Measurements from ENCODE around the gene UBE3C.
A peak's percentile ranks its signal among the peaks of the same experiment; 100 is the strongest.
"Not testable (repeated sequence)": the region's sequence is repeated elsewhere in the genome, so short reads cannot be mapped to it uniquely, and the experiment has no call there.

Gene UBE3C

DNA sequence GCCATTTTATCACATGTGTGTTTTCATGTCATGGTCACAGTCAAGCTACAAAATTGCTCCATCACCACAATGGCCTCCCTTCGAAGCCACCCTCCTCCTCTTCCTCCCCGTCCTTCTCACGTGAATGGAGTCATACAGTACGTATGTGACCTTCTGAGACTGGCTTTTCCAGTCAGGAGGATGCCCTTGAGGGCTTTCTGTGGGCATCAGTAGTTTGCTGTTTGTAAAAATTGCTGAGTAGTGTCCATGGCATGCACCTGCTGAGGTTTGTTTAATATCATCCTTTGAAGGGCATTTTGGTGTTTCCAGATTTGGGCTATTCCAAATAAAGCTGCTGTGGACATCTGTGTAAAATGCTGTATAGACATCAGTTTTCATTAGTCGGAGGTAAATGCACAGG lies 5.9 kb upstream of the UBE3C start:
- DNase-seq = no peak

DNA sequence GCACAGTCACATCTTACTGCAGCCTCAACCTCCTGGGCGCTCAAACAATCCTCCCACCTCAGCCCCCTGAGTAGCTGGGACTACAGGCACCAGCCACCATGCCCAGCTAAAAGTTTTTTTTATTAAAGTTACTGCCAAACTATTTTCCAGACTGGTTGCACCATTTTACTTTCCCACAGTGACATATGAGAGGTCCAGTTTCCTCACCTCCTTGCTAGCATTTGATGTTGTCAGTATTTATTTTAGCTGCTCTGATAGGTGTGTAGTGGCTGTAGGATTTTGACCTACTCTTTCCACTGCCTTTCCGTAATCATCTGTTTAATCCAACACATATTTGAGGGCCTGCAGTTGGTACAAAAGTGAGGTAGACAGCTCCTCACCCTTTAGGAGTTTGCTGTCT lies 5.4 kb upstream of the UBE3C start:
- no peak for DNase-seq

DNA sequence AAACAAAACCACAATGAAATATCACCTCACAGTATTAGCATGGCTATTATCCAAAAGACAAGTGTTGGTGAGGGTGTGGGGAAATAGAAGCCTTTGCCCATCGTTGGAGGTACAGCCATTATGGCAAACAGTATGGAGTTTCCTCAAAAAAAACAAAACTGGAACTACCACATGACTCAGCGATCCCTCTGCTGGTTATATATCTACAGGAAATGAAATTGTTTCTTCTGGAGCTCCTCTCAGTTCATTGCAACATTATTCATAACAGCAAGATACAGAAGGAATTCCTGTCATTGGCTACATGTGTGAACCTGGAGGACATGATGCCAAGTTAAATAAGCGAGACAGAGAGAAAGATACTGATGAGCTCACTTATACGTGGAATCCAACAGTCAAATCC lies 2.4 kb upstream of the UBE3C start:
- no peak for DNase-seq

DNA sequence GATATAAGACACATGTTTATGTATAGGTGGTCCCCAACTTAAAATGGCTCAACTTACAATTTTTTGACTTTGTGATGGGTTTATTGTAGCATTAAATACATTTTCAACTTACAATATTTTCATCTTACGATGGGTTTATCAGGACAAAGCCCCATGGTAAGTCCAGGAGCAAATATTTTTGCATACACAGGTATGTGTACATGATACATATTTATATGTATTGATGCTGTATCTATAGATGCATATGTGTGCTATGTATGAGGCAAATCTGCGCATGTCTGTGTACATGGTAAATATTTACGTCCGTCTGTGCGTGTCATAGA lies 664 bp upstream of the UBE3C start:
- DNase-seq = no peak

DNA sequence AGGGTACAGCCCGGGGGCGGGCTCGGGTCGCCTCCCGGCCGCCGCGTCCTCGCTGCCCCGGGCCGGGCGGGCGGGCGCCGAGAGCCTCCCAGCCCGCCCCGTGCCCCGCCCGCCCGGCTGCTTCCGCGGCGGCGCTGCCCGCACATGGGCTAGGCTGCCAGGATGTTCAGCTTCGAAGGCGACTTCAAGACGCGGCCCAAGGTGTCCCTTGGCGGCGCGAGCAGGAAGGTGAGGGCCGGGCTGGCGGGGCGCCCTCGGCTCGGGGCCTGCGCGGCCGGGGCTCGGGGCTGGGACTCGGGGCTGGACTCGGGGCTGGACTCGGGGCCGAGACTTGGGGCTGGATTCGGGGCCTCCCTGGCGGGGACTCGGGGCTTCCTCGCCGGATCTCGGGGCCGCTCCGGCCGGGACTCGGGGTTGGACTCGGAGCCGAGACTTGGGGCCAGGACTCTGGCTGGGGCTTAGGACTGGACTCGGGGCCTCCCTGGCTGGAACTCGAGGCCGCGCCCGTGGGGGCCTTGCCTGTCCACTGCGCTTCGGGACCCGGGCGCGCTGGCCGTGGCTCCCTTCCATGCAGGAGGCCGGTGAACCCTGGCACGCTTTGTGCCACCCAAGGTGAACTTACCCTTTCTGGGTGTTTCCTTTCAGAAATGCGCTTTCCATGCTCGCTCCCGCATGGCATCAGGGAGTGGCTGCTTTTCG lies 534 bp downstream of the UBE3C start:
- peak; percentile 72 for DNase-seq

DNA sequence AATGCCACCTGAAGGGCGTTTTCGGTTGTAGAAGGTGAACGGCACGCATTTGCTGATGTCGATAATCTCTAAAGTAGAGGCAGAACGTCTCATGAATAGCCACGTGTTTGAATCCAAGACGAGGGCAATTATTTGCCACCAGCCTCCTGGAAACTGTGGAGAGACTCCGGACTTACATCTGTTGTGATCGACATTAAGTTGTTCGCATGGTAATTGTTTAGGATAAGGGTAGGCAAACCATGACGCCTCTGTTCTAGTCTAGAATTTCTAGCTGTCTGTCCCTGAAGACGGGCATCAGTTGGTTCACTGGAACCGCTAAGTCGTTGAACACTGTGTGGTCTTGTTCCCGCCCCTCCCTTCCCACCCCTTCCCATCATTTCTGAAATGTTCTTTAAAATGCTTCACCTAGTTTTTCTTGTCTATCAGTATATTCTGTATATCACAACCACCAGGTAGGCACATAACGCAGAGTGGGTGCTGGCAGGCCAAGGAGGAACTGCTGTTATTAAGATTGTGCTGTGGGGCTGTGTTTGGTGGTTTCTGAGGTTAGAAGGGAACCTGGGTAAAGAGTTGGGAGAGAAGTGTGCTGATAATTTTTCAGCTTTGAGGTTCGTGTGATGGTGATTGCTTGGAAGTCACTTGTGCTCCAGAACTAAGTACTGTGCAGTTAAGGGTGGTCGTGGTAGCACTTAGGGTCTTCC lies 1.2 kb downstream of the UBE3C start:
- peak; percentile 23 for DNase-seq

DNA sequence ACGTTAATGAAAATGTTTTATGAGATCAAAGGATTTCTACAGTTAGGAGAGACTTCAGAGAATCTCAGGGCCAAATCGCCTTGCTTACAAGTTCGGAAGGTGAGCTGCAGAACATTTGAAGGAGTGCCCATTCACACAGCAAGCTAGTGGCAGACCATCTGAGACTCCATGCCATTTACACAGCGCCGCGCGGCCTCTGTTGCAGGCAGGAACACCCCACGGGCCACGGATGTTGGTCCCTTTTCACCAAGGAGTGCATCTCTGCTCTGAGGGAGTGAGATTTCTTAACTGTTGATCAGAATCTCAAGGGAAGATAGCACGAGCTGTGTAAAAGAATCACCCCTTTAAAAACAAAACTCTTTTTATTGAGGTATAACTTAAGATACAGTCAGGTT lies 1.8 kb downstream of the UBE3C start:
- no peak for DNase-seq

DNA sequence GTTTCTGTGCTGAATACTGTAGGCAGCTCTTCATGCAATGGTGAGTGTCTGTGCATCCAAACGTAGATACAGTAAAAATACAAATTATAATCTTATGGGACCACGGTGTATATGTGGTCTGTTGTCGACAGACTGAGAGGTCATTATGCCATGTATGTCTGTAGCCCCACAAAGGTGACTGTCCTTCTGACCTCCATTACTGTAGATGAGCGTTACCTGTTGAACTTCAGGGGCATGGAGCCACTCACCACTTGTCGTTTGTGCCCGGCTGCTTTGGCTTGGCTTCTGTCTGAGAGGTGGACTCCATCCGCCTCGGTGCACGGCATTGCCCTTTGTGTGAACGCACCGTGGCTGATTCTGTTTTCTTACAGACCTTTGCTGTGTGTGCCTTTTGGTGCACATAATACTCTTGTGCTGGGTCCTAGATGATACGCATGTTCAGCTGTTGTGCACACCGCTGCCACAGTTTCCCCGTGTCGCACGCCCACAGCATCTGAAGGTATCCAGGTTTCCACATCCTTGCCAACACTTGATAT lies 2.9 kb downstream of the UBE3C start:
- no peak for DNase-seq

DNA sequence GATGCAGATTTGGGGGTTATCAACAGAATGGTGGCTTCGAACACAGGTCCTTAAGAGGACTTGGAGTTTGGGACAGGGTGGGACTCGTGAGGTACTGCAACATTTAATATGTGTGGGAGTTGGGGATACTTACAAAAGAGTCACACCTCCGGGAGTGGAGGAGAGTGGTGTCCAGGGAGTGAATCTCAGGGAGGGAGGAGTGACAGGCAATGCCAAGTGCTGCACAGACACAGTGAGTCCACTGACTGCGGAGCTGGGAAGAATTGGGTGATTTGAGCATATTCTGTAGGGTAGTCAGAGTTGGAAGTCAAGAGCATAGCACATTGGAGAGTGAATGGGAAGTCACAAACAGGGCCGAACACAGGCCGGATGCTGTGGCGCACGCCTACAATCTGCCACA lies 5.1 kb downstream of the UBE3C start:
- DNase-seq = no peak

DNA sequence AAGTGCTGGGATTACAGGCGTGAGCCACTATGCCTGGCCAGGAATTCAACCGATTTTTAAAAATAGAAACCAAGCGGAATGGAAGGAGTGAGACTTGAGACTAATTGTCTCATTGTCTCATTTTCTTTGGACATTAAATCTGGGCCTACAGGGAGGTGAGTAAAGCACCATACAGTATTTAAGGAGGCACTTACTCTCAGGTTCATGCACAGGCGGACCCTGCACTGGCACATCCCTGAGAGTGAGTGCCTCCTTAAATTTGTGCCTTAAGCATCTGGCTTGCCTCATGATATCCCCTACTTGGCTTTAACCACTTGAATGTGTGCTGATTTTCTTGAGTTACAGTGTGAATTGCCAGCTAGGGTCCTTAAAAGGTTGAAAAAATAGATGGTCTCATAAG lies 10.6 kb downstream of the UBE3C start:
- no peak for DNase-seq

DNA sequence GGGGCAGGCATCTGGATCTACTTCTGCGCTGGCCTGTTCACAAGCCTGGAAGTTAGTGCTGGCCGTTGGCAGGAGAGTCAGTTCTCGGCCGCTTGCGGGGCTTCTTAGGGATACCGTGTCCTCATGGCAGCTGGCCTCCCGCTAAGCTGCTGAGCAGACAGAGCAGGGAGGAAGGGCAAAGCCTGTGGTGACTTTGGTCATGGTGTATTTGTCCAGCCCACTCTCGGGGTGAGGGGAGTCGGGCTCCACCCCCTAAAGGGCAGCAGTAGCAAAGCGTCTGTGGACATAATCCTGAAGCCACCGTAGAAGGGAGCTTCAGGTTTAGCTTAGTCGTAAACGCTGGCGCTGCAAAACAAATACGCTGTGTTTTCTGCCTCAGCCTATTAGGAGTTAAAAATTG lies 12.2 kb downstream of the UBE3C start:
- no peak for DNase-seq

DNA sequence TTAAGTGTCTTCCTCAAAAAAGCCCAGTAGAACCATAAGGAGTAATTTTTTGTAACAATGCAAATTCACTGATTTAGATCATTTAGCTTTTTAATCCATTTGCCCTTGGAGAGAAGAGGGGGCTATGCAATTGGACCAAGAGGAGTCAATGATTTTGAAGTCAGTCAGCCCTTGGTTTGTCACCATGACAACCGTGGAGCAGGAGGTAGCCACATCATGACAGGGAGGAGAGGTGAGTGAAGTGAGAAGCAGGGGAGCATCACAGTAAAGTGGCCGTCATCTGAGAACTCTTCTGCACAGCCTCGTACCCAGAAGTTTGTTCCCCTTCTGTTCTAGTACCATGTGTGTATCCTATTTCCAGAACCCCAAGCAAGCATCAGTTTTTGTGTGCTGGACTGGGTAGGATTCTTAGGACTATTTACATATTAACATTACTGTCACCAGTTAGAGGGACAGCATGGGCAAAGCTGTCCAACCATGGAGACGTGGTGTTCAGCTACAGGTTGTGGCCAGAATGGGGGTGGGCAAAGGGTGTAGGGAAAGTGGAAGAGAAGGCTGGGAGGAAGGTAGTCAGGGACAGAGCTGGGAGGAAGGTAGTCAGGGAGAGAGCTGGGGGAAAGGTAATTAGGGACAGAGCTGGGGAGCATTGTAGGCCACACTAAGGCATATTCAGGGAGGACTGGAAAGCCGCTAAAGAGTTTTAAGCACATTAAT lies 13.1 kb downstream of the UBE3C start:
- no peak for DNase-seq

DNA sequence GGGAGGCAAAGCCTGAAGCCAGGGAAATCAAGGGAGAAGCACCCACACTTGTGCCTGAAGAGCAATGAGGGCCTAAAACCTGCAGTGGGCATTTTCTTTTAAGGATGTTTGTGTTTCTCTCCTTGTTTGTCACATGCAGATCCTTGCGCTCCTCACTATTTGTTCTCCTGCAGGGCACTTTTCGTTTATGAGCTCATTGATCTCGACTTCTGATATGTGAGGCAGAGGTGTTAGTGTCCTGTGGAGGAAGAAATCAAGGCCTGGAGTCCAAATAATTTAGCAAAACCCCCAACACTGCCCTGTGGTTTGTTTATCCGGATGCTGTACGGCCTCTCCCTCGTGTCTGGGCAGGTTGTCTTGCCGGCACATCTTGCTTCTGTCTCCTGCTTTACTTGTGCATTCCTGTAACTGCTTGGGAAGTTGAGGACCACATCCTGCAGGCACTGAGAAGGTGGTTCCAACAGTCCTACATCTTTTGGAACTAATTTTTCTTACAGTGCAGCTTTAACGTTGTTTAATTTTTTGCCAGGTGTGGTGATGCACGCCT lies 13.7 kb downstream of the UBE3C start:
- no peak for DNase-seq

DNA sequence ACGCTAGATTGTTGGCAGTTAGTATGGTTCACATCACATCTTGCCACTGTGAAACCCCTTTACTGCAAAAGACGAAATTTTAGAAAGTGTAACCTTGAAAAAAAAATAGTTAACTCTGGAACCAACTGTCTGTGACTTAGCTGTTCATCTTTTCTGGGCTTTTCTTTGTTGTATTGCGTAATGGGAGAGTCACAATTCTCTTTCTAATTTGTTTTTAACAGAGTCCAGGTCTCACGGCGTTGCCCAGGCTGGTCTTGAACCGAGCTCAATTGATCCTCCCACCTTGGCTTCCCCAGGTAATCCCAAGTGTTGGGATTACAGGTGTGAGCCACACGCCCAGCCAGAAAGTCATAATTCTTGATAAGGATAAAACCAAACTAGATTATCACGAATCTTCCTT lies 14.5 kb downstream of the UBE3C start:
- DNase-seq = no peak

DNA sequence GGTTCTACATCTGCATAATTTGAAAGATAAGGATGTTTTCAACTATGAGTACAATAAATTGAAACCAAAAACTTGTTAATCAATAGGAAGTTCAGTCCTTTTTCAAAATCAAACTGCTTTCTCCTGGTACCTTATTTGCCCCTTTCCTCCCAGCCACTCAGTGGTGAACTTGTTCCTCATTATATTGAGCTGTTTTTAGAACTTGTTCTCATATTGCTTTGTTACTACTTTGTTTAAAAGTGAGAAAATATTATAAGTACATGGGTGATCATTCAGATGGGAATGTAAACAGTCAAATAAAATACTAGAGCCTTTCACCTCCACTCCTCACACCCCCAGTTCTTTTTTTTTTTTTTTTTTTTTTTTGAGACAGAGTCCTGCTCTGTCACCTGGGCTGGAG lies 17.2 kb downstream of the UBE3C start:
- DNase-seq = no peak

DNA sequence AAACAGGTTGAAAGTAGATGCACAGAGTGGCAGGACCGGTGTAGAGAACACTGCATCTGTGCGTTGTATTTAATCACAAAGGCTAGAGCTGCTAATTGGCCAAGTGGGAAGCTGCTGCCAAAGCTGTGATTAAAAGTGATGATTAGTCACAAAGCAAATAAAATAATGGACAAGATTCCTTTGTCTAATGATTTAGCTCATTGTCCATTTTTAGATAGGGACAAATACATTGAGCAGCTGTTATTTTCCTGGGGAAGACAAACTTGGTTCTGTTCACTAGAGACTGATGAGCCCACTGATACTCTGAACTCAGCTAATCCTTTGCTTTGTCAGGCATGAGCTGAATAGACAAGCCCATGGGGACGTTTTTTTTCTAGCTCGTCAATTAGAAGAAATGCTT lies 19.7 kb downstream of the UBE3C start:
- no peak for DNase-seq

DNA sequence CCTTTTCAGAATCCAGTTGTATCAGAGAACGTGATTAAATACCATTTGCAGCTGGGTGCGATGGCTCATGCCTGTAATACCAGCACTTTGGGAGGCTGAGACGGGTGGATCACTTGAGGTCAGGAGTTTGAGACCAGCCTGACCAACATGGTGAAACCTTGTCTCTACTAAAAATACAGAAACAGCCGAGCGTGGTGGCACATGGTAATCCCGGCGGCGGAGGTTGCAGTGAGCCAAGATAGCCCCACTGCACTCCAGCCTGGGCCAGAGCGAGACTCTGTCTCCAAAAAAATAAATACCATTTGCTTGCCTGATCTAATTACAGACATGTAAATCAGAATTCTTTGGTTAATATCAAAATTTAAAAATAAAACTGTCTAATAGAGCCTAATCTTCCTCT lies 20.8 kb downstream of the UBE3C start:
- not testable (repeated sequence) for DNase-seq

DNA sequence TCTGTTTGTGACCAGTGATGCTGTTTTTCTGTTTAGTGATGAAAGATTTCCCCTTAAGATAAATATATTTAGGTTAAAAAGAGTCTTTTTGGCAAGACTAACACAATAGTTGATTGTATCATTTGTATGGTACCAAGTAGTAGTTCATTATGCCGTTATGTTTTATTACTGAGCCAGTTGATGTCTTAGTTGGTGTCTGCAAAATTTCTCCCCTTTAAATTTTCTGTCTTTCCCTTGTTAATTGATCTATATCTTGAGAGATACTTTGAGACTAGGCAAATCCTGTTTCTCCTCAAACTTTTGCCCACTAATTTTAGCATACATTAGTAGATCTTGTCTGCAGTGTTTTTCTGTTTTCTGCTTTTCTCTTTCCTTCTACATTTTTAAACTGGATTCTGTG lies 21.7 kb downstream of the UBE3C start:
- no peak for DNase-seq

DNA sequence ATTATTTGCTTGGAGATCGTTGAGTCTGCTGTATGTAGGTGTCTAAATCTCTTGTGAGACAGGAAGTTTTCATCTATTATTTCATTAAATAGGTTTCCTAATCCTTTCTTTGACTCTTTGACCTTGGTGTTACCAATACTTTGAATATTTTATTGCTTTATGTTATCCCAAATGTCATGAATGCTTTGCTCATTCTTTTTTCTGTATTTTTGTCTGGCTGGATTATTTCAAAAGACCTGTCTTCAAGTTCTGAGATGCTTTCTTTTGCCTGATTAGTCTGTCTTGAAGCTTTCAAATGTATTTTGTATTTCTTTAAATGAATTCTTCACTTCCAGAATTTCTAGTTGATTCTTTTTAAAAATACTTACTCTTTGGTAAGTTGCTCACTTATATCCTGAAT lies 27.3 kb downstream of the UBE3C start:
- DNase-seq = no peak

DNA sequence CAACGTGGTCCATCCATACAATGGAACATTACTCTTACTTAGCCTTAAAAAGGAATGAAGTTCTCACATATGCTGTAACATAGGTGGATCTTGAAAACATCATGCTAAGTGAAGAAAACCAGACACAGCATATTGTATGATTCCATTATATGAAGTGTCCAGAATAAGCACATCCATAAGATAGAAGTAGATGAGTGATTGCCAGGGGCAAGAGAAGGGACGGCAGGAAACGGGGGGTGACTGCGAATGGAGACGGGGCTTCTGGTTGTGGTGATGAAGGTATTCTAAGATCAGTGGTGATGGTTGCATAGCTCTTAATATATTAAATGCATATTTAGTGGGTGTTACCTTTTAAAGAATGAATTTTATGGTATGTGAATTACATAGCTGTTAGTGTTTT lies 29.8 kb downstream of the UBE3C start:
- no peak for DNase-seq

DNA sequence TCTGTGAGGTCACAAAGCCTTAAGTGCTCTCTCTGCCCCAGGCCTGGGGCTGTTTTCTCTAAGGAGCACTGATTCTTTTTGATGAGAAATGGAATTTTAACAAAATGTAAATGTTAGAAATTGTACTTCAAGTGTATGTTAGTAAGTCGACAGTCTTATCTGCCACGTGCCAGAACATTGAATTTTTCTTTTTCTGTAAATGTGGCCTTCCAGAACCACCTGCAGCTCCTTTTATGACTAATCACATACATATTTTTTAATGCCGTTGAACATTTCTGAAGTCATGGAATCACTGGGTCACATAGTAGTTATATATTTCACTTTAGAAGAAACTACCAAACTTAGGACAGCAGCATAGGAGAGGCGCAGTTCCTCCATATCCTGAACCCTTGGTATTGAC lies 38.0 kb downstream of the UBE3C start:
- DNase-seq = no peak

DNA sequence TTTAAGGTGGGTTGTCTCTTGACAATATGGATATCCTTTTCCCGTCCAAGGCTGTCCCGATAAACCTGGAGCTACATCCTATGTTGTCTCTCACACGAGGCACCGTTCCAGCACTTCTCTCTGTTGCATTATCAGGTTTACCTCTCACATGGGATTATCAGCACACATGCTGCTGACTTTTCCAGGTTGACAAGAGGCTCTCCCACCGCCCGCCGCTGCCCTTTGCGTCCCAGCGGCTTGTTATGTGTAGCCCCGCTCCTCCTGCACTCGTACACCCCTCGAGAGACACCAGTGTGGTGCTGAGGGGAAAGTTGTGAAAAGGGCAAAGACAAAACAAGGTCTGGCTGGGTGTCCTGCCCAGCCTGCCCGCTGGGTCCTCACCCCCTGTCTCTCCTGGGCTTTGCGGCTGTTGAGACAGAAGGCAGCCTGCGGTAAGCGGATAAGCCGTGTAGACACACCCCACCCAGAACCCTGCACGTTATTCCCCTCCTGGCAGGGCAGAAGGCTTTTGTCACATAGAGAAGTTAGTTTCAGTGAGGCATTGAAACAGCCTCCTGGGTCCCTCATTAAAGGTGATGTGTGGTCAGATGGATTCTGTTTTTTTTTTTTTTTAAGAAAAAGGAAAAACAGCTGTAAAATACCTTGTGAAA lies 38.7 kb downstream of the UBE3C start:
- DNase-seq = no peak

DNA sequence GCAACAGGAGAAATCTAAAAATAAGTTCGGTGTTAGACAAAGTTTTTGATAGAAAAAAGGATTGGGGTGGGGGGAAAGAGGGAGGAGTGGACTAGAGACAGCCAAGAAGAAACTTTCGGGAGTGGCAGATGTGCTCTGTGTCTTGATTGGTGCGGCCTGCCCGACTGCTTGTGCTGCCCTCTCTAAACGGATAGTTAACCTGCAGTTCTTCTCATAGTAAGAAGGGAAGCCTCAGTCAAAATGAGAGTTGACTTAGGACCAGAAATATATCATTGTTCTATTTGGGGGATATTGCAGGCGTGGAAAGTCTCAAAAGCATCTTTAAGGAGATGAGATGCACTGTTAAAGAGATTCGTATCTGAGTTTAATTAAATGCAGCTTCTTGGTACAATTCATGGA lies 39.3 kb downstream of the UBE3C start:
- DNase-seq = no peak
